HCT116 (cell line): ENCODE data around the gene PIK3C2A. TPM values are rescaled to one million over a fixed set of nuclear protein-coding genes. Genes with fewer than 3 reads are reported as not detected.

ENCODE experiments used
- ATAC-seq: fragments of 200-7000 bp; cut with Tn5 transposase; 2 replicates; pipeline ENCODE4 v1.9.1; 2020; ENCODE audit warnings: mild to moderate bottlenecking, moderate library complexity
- BruUV-seq: library from RNA; stranded (reverse); fragments of 400-500 nt; replicated peaks from 2 replicates; lab custom pipeline; 2021; lab: Mats Ljungman, UMichigan
- CTCF ChIA-PET: fragments of 300-600 bp; sonication (Branson Sonifier 250); formaldehyde crosslinking; loops from one replicate; lab custom pipeline; 2021; ENCODE audit warnings: antibody characterized with exemption; lab: Charles Lee
- POLR2A ChIA-PET: fragments of 300-600, 350-600 bp; sonication (Branson Sonifier 250); formaldehyde crosslinking; loops from one replicate; lab custom pipeline; 2021; ENCODE audit warnings: antibody characterized with exemption; lab: Charles Lee
- RAD21 ChIA-PET, 2 experiments: fragments of 300-600 bp; sonication (Branson Sonifier 250); formaldehyde crosslinking; loops; one replicate each; lab custom pipeline; 2023; ENCODE audit warnings: low total read pairs in 2 of 2; ENCODE audit not compliant: uncharacterized antibody in 2 of 2, unreplicated experiment in 2 of 2, low non-redundant PET in 1 of 2; lab: Charles Lee
- DNase-seq: peaks from one replicate; pipeline ENCODE4 v3.0.0-alpha.2; 2010; ENCODE audit warnings: low read depth, low spot score
- H2AFZ ChIP-seq: fragments of 200-600 bp; shearing (Covaris generic), sonication (generic); 2 replicates; pipeline ENCODE4 v1.6.1; 2017; ENCODE audit warnings: low read depth, mixed run types, mixed read lengths, antibody characterized with exemption, low read length; ENCODE audit not compliant: poor library complexity, severe bottlenecking
- H3K27ac ChIP-seq: 2 replicates; pipeline ENCODE4 v1.5.1; 2012; ENCODE audit warnings: low read depth, low read length
- H3K27me3 ChIP-seq: fragments of 200-600 bp; sonication (generic); 2 replicates; pipeline ENCODE4 v1.6.1; 2016; ENCODE audit warnings: mixed run types, low read length, mixed read lengths; ENCODE audit not compliant: insufficient read depth
- H3K36me3 ChIP-seq, 2 experiments: fragments of 200-500 bp in 1 of 2; fragments of 200-600 bp in 1 of 2; sonication (Bioruptor generic) in 1 of 2; sonication (generic) in 1 of 2; 2 replicates each; pipeline versions ENCODE4 v1.5.1 to v1.6.1; 2014 to 2016; ENCODE audit warnings: low read length in 2 of 2, inconsistent platforms in 1 of 2, mixed read lengths in 1 of 2, mixed run types in 1 of 2; ENCODE audit not compliant: insufficient read depth in 2 of 2, control insufficient read depth in 1 of 2
- H3K4me1 ChIP-seq, 2 experiments: fragments of 200-600 bp in 1 of 2; sonication (generic) in 1 of 2; 2 replicates each; pipeline versions ENCODE4 v1.5.1 to v1.6.1; 2012 to 2017; ENCODE audit warnings: low read length in 2 of 2, inconsistent platforms in 1 of 2, mild to moderate bottlenecking in 1 of 2, mixed read lengths in 1 of 2, mixed run types in 1 of 2, moderate library complexity in 1 of 2; ENCODE audit not compliant: insufficient read depth in 2 of 2, control insufficient read depth in 1 of 2
- H3K4me2 ChIP-seq: fragments of 200-600 bp; sonication (generic); 2 replicates; pipeline ENCODE4 v1.6.1; 2017; ENCODE audit warnings: mixed run types, low read length, mixed read lengths
- H3K4me3 ChIP-seq, 2 experiments: fragments of 200-600 bp in 1 of 2; sonication (generic) in 1 of 2; replicated peaks in 1 of 2; 2 replicates each; pipeline ENCODE4 v1.5.1; 2011 to 2016; ENCODE audit warnings: low read length in 2 of 2, control low read depth in 1 of 2, low read depth in 1 of 2, mild to moderate bottlenecking in 1 of 2, mixed read lengths in 1 of 2, mixed run types in 1 of 2
- H3K79me2 ChIP-seq: fragments of 200-600 bp; sonication (generic); 2 replicates; pipeline ENCODE4 v1.6.1; 2017; ENCODE audit warnings: mild to moderate bottlenecking, mixed run types, low read length, moderate library complexity, mixed read lengths; ENCODE audit not compliant: insufficient read depth
- H3K9ac ChIP-seq: fragments of 200-600 bp; sonication (generic); 2 replicates; pipeline ENCODE4 v1.6.1; 2016; ENCODE audit warnings: low read length, mixed read lengths
- H3K9me2 ChIP-seq: fragments of 200-600 bp; sonication (generic), shearing (Covaris generic); 2 replicates; pipeline ENCODE4 v1.6.1; 2017; ENCODE audit warnings: mixed run types, mild to moderate bottlenecking, moderate library complexity; ENCODE audit not compliant: insufficient read depth
- H3K9me3 ChIP-seq, 2 experiments: fragments of 200-500 bp in 1 of 2; fragments of 200-600 bp in 1 of 2; sonication (Bioruptor generic) in 1 of 2; sonication (generic) in 1 of 2; 2 replicates each; pipeline ENCODE4 v1.6.1; 2014 to 2017; ENCODE audit warnings: low read length in 2 of 2, mixed read lengths in 2 of 2, inconsistent platforms in 1 of 2, low read depth in 1 of 2, mild to moderate bottlenecking in 1 of 2, mixed run types in 1 of 2, moderate library complexity in 1 of 2; ENCODE audit not compliant: control insufficient read depth in 1 of 2, insufficient read depth in 1 of 2
- H4K20me1 ChIP-seq: fragments of 200-600 bp; sonication (generic), shearing (Covaris generic); 2 replicates; pipeline ENCODE4 v1.6.1; 2017; ENCODE audit warnings: mixed run types, mild to moderate bottlenecking, moderate library complexity; ENCODE audit not compliant: insufficient read depth
- CBX3 ChIP-seq: IDR thresholded peaks from 2 replicates; pipeline ENCODE4 v1.6.1; 2012; ENCODE audit warnings: low read depth
- CTCF ChIP-seq, 3 experiments: fragments of 200-600 bp in 1 of 3; sonication (generic) in 1 of 3; IDR thresholded peaks in 2 of 3; conservative IDR thresholded peaks in 1 of 3; 2 replicates each; pipeline ENCODE4 v1.5.1; 2012 to 2017; ENCODE audit warnings: low read depth in 2 of 3, low read length in 2 of 3, antibody characterized with exemption in 1 of 3, borderline replicate concordance in 1 of 3, control low read depth in 1 of 3, mild to moderate bottlenecking in 1 of 3, mixed read lengths in 1 of 3, mixed run types in 1 of 3, moderate library complexity in 1 of 3; ENCODE audit not compliant: insufficient read depth in 1 of 3
- EGR1 ChIP-seq: IDR thresholded peaks from 2 replicates; pipeline ENCODE4 v1.6.1; 2012; ENCODE audit warnings: low read depth
- EZH2 ChIP-seq: fragments of 200-600 bp; sonication (generic); IDR thresholded peaks from 2 replicates; pipeline ENCODE4 v1.6.1; 2017; ENCODE audit warnings: antibody characterized with exemption, mixed run types
- EZH2phosphoT487 ChIP-seq: fragments of 200-600 bp; IDR thresholded peaks from 2 replicates; pipeline ENCODE4 v1.6.1; 2018; ENCODE audit warnings: antibody characterized with exemption, borderline replicate concordance
- JUND ChIP-seq: IDR thresholded peaks from 2 replicates; pipeline ENCODE4 v1.6.1; 2012
- POLR2A ChIP-seq: IDR thresholded peaks from 2 replicates; pipeline ENCODE4 v1.7.0; 2011; ENCODE audit warnings: borderline replicate concordance; ENCODE audit not compliant: insufficient read depth, insufficient read length; ENCODE audit errors: extremely low read depth
- POLR2AphosphoS5 ChIP-seq: IDR thresholded peaks from 2 replicates; pipeline ENCODE4 v1.6.1; 2011; ENCODE audit warnings: mild to moderate bottlenecking, low read depth, low read length, moderate library complexity
- RAD21 ChIP-seq: IDR thresholded peaks from 2 replicates; pipeline ENCODE4 v1.6.1; 2012; ENCODE audit warnings: low read depth, mild to moderate bottlenecking
- REST ChIP-seq: IDR thresholded peaks from 2 replicates; pipeline ENCODE4 v1.6.1; 2012; ENCODE audit warnings: low read depth
- SIN3A ChIP-seq: IDR thresholded peaks from 2 replicates; pipeline ENCODE4 v1.6.1; 2012; ENCODE audit warnings: low read depth
- SP1 ChIP-seq: IDR thresholded peaks from 2 replicates; pipeline ENCODE4 v1.6.1; 2012; ENCODE audit warnings: low read depth
- SRF ChIP-seq: IDR thresholded peaks from 2 replicates; pipeline ENCODE4 v1.6.1; 2012; ENCODE audit warnings: low read depth
- TCF7L2 ChIP-seq: IDR thresholded peaks from 2 replicates; pipeline ENCODE4 v1.7.0; 2011; ENCODE audit warnings: borderline replicate concordance, inconsistent platforms; ENCODE audit not compliant: insufficient read depth, insufficient read length; ENCODE audit errors: extremely low read depth
- YY1 ChIP-seq: IDR thresholded peaks from 2 replicates; pipeline ENCODE4 v1.6.1; 2011; ENCODE audit warnings: low read length, low read depth, moderate library complexity, mild to moderate bottlenecking; ENCODE audit not compliant: insufficient replicate concordance; ENCODE audit errors: extremely low read depth
- ZFX ChIP-seq: fragments of 450-650 bp; IDR thresholded peaks from 2 replicates; pipeline ENCODE4 v1.6.1; 2017
- intact Hi-C: fragments of 100-400 bp; cut with micrococcal nuclease; formaldehyde crosslinking; loops from 2 replicates; pipeline ENCODE4 v1.10.0; 2022
- total RNA-seq: library from RNA; stranded (reverse); gene quantifications from one replicate; pipeline ENCODE4 v1.2.1, GENCODE V29; 2021; ENCODE audit not compliant: unreplicated experiment
- TF ChIP-seq, protein P1 (sequence below): IDR thresholded peaks from 2 replicates; pipeline ENCODE4 v1.6.1; 2012

The PIK3C2A gene
- total RNA-seq, 1 experiment from 2014 or later: 51.6 TPM

- ChIA-PET RAD21 (no interaction called here), CTCF (no interaction called here), POLR2A (no interaction called here)
- DNase-seq (no peak), ATAC-seq (no peak)
- Histone ChIP-seq H3K4me3 (no peak overlapping the region), H3K79me2 (no peaks in the 10 kb centered on the region), H3K27me3 (no peaks in the 10 kb centered on the region), H2AFZ (no peak overlapping the region), H3K4me1 (peaks cover 3 to 11% of the 10 kb centered on the region in 2 experiments; a peak in 2 of 4 replicates), H3K9ac (no peak overlapping the region), H3K36me3 (no peaks in the 10 kb centered on the region), H4K20me1 (no peaks in the 10 kb centered on the region), H3K4me2 (no peak overlapping the region), H3K9me3 (no peaks in the 10 kb centered on the region), H3K27ac (no peak overlapping the region), H3K9me2 (no peaks in the 10 kb centered on the region)
- TF ChIP-seq EZH2phosphoT487: no peak
- no peak for TF ChIP-seq ZFX
- TF ChIP-seq EGR1: no peak
- TF ChIP-seq POLR2A: no peak
- TF ChIP-seq POLR2AphosphoS5: no peak
- TF ChIP-seq JUND: no peak
- no peak for TF ChIP-seq RAD21
- TF ChIP-seq TCF7L2: no peak
- intact Hi-C loops: no loop called here
- BruUV-seq: no TSS peak
Observed at GRCh38 chr11:17218403-17218802, 10.6 kb upstream of the PIK3C2A start.

DNA sequence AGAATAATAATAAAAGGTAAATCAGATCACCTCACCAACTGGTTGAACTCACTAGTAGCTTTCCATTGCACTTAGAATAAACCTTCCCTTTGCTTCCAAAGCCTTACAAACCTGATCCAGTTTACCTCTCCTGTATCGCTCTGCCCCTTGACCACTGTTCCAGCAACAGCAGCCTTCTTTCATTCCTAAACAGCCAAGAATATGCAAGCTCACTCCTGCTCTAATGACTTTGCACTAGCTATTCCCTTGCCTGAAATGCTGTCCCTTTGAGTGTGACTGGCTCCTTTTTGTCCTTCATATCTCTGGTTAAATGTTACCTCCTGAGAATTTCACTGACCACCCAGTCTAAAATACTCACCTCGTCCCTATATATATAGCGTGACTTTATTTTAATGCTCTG lies 9.6 kb upstream of the PIK3C2A start:
- BruUV-seq: no TSS peak
- intact Hi-C loops: no loop called here
- Histone ChIP-seq H3K27me3 (no peaks in the 10 kb centered on the region), H3K9ac (no peak overlapping the region), H3K36me3 (no peaks in the 10 kb centered on the region), H3K9me2 (no peaks in the 10 kb centered on the region), H4K20me1 (no peaks in the 10 kb centered on the region), H3K27ac (no peak overlapping the region), H3K4me3 (no peak overlapping the region), H3K9me3 (no peaks in the 10 kb centered on the region), H3K79me2 (no peaks in the 10 kb centered on the region), H3K4me1 (peaks cover 0 to 1% of the 10 kb centered on the region in 2 experiments; a peak in 2 of 4 replicates), H2AFZ (no peak overlapping the region), H3K4me2 (no peak overlapping the region)
- DNase-seq (no peak), ATAC-seq (no peak)
- POLR2A ChIA-PET: no interaction called here
- RAD21 ChIA-PET: no interaction called here
- CTCF ChIA-PET: interaction anchor here (0.9 kb wide), 1 partner anchor 10 kb away, joined by 3 read pairs; the partner anchor contains the start of gene PIK3C2A
- TF ChIP-seq SRF (no peak), SIN3A (no peak), TCF7L2 (no peak), CTCF (IDR thresholded peaks at IDR 0.05 in 2 of 3, conservative IDR thresholded peaks at IDR 0.05 in 1 of 3; ENCODE audit: borderline replicate concordance in 1 of 3, insufficient read depth in 1 of 3, low read depth in 2 of 3, low read length in 2 of 3) (no peak), POLR2AphosphoS5 (no peak), EZH2 (no peak), REST (no peak), JUND (no peak), CBX3 (no peak), EGR1 (no peak), SP1 (no peak), YY1 (no peak), EZH2phosphoT487 (no peak)
- TF ChIP-seq, protein P1, sequence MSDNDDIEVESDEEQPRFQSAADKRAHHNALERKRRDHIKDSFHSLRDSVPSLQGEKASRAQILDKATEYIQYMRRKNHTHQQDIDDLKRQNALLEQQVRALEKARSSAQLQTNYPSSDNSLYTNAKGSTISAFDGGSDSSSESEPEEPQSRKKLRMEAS: no peak
